AG10803 (cell line): ENCODE results near the gene ERBIN.
"Not testable (repeated sequence)": the region's sequence is repeated elsewhere in the genome, so short reads cannot be mapped to it uniquely, and the experiment has no call there.

Experiments used
- DNase-seq: peaks from one replicate; pipeline ENCODE4 v3.0.0; 2010; ENCODE audit warnings: low read depth
- H3K4me3 ChIP-seq: 2 replicates; pipeline ENCODE4 v1.5.1; 2011; ENCODE audit warnings: mild to moderate bottlenecking, low read length, control low read depth
- TF ChIP-seq, protein P1 (sequence below): conservative IDR thresholded peaks from 2 replicates; pipeline ENCODE4 v1.5.1; 2011; ENCODE audit warnings: mild to moderate bottlenecking, low read length, control low read depth, inconsistent platforms

Gene ERBIN

DNA sequence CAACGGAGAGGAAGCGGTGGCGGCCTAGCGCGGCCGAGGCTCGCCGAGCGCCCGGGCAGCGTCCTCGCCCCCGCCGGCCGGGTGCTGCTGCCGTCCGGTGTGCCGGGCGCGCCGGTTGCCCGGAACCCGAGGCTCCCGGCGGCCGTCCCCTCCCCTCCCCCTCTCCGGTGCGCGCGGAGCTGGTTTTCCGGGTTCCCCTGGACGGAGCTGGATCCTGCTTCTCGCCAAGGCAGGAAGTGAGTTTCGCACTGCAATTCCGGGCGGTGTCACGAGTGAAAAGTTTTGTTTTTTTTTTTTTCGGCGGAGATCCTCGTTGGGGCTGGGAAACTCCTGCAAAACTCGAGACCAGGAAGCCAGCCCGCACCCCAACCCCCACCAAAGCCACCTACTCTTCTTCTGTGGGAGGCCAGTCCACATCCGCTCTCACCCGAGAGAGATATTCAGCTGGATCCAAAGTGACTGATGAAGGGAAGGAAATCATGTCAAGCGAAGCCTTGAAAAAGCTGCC lies at the start of gene ERBIN:
ERBIN (plus strand) TSS at position 300 of the 508 bp plus-strand sequence. CDS start 66,144 bp downstream, outside the sequence.
- H3K4me3 ChIP-seq: peak within 1 kb of the TSS; percentile 77
- peak; percentile 90 for DNase-seq
- TF ChIP-seq, protein P1, sequence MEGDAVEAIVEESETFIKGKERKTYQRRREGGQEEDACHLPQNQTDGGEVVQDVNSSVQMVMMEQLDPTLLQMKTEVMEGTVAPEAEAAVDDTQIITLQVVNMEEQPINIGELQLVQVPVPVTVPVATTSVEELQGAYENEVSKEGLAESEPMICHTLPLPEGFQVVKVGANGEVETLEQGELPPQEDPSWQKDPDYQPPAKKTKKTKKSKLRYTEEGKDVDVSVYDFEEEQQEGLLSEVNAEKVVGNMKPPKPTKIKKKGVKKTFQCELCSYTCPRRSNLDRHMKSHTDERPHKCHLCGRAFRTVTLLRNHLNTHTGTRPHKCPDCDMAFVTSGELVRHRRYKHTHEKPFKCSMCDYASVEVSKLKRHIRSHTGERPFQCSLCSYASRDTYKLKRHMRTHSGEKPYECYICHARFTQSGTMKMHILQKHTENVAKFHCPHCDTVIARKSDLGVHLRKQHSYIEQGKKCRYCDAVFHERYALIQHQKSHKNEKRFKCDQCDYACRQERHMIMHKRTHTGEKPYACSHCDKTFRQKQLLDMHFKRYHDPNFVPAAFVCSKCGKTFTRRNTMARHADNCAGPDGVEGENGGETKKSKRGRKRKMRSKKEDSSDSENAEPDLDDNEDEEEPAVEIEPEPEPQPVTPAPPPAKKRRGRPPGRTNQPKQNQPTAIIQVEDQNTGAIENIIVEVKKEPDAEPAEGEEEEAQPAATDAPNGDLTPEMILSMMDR: no peak

GRCh38 chr5:65876970-65877369 lies 49.4 kb upstream of the ERBIN start:
- DNase-seq: no peak
- TF ChIP-seq, protein P1: no peak
- H3K4me3 ChIP-seq: no peak overlapping the region

DNA sequence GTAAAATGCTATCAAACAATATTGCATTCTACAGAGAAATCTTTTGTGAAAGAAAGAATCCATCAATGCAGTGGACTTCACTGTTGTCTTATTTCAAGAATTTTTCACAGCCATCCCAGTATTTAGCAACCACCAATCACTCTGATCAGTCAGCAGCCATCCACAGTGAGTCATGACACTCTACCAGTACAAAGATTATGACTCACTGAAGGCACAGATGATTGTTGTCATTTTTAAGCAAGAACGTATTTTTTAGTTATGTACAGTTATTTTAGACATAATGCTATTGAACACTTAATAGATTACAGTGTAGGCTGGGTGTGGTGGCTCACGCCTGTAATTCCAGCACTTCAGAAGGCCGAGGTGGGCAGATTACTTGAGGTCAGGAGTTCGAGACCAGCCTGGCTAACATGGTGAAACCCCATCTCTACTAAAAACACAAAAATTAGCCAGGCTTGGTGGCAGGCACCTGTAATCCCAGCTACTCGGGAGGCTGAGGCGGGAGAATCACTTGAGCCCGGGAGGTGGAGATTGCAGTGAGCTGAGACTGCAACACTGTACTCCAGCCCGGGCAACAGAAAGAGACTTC lies 46.6 kb upstream of the ERBIN start:
- H3K4me3 ChIP-seq: not testable (repeated sequence)
- DNase-seq: peak; percentile 91

DNA sequence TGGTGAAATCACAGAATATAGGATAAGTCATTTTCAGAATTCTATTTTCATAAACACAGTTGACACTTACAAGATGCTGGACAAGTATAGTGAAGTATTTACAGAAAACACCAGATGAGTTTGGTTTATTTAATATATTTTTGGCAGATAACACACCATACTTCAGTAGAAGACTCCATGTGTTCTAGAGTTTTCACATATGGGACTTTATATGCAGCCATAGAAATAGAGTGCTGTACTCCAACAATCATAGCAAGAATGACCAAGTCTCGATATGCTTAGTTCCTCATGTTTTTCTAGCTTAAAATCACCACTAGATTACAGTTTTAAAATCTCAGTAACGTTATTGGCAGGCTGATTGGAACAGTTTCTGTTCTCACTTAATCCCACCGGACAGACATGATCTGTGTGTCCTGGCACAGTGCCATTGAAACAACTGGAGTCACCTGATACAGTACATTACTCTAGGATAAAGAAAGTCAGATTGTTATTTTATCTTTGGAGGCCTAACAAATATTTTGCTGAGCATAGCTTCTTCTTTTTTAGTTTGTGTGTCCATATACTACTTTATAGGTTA lies 45.8 kb upstream of the ERBIN start:
- no peak overlapping the region for H3K4me3 ChIP-seq
- TF ChIP-seq, protein P1: no peak
- no peak for DNase-seq

- no peak overlapping the region for H3K4me3 ChIP-seq
- TF ChIP-seq, protein P1: no peak
- DNase-seq: no peak
These were observed 44.1 kb upstream of the ERBIN start for GRCh38 chr5:65882278-65882677.

- no peak for DNase-seq
- TF ChIP-seq, protein P1: no peak
These were observed 42.9 kb upstream of the ERBIN start for GRCh38 chr5:65883461-65883860.

GRCh38 chr5:65886387-65886786 lies 40.0 kb upstream of the ERBIN start:
- TF ChIP-seq, protein P1: no peak

More at GRCh38 chr5:65883461-65883860, 42.9 kb upstream of the ERBIN start:
- H3K4me3 ChIP-seq: no peak overlapping the region

GRCh38 chr5:65892024-65892423 lies 34.4 kb upstream of the ERBIN start:
- DNase-seq, H3K4me3 ChIP-seq: not testable (repeated sequence)

More at GRCh38 chr5:65886387-65886786, 40.0 kb upstream of the ERBIN start:
- no peak for DNase-seq
- no peak overlapping the region for H3K4me3 ChIP-seq
